GM12892 (cell line): ENCODE results near the gene RGR.

Source experiments
- POLR2A ChIP-seq: IDR thresholded peaks from 2 replicates; pipeline ENCODE4 v1.6.1; 2011; ENCODE audit warnings: low read depth, low read length, control low read depth
- POLR2AphosphoS5 ChIP-seq: IDR thresholded peaks from 2 replicates; pipeline ENCODE4 v1.6.1; 2011; ENCODE audit warnings: low read depth, low read length, control low read depth
- TAF1 ChIP-seq: IDR thresholded peaks from 2 replicates; pipeline ENCODE4 v1.6.1; 2011; ENCODE audit warnings: low read depth, mild to moderate bottlenecking, control low read depth, low read length, borderline replicate concordance

- TF ChIP-seq POLR2A: no peak
- TF ChIP-seq POLR2AphosphoS5: no peak
- TF ChIP-seq TAF1: no peak
These were observed 18.9 kb downstream of the RGR start for GRCh38 chr10:84263716-84264115.
